K562 (cell line): ENCODE data around the gene VKORC1. TPM values are rescaled to one million over a fixed set of nuclear protein-coding genes. Genes with fewer than 3 reads are reported as not detected.

Source experiments
- CBX8 ChIP-seq: fragments of 200-600 bp; sonication (generic); IDR thresholded peaks from 2 replicates; pipeline ENCODE4 v1.6.1; 2012; ENCODE audit warnings: borderline replicate concordance, mixed run types, low read depth, mild to moderate bottlenecking, moderate library complexity, mixed read lengths, low read length, control low read depth, inconsistent platforms; ENCODE audit not compliant: poor library complexity, severe bottlenecking; ENCODE audit errors: extremely low read depth
- E2F8 ChIP-seq: fragments of 450-650 bp; IDR thresholded peaks from 2 replicates; pipeline ENCODE4 v1.7.1; 2018; ENCODE audit warnings: mild to moderate bottlenecking, low read depth; ENCODE audit not compliant: partially characterized antibody
- ETV1 ChIP-seq: fragments of 450-650 bp; conservative IDR thresholded peaks from 2 replicates; pipeline ENCODE4 v1.6.1; 2016; ENCODE audit warnings: missing genetic modification characterization, control low read depth, low read depth, missing compliant biosample characterization
- NUFIP1 ChIP-seq: fragments of 450-650 bp; IDR thresholded peaks from 2 replicates; pipeline ENCODE4 v1.6.1; 2018; ENCODE audit not compliant: partially characterized antibody
- ZBTB5 ChIP-seq: fragments of 450-650 bp; IDR thresholded peaks from 2 replicates; pipeline ENCODE4 v1.6.1; 2017; ENCODE audit warnings: antibody characterized with exemption
- ZNF217 ChIP-seq: sonication (generic); formaldehyde crosslinking; IDR thresholded peaks from 2 replicates; pipeline ENCODE4 v1.8.0; 2022; ENCODE audit warnings: mild to moderate bottlenecking, missing genetic modification reagents
- ZNF512 ChIP-seq: IDR thresholded peaks from 2 replicates; pipeline ENCODE4 v1.6.1; 2016; ENCODE audit warnings: missing genetic modification characterization, missing compliant biosample characterization
- polyA plus RNA-seq, 8 experiments: library from polyadenylated mRNA; depleted of rRNA in 4 of 8; stranded (reverse) in 5 of 8; unstranded in 3 of 8; fragments of >200 nt; fragmentation: Nextera tagmentation in 2 of 8; fragmentation: Illumina TruSeq in 1 of 8; extraction: Ambion mirVana in 2 of 8; extraction: Trizol in 1 of 8; gene quantifications; 2 replicates each; pipeline versions ENCODE4 v1.2.1 to v1.2.3, GENCODE V29; 2011 to 2014; ENCODE audit warnings: inconsistent platforms in 1 of 8, missing spikeins in 1 of 8
- total RNA-seq, 7 experiments: library from RNA; depleted of rRNA in 6 of 7; stranded (reverse); fragments of >200 nt in 6 of 7; fragmentation: Illumina TruSeq in 2 of 7; extraction: Trizol in 2 of 7; gene quantifications; 2 replicates each; pipeline versions ENCODE4 v1.2.1 to v1.2.3, GENCODE V29; 2011 to 2021; ENCODE audit warnings: low replicate concordance in 1 of 7

Gene VKORC1
- total and polyA plus RNA-seq, 9 of the 15 experiments (the other 6 are each of a cell fraction or from before 2014, with no cell fraction given) = 30.0 to 119 (median 62.1) TPM

- TF ChIP-seq CBX8 (no peak), ZNF512 (tag) (no peak), ZNF217 (CRISPR knock-in tag) (no peak), E2F8 (no peak), ZBTB5 (no peak), NUFIP1 (no peak), ETV1 (tag) (no peak)
These were observed 39.0 kb downstream of the VKORC1 start (continued) for GRCh38 chr16:31055613-31056012.
